ENCODE data around the gene IL1RAPL1. TPM values are rescaled to one million over a fixed set of nuclear protein-coding genes. Genes with fewer than 3 reads are reported as not detected.

The IL1RAPL1 gene
- polyA plus RNA-seq, 2 of the 4 experiments (the other 2 are of a cell fraction) = not detected

DNA sequence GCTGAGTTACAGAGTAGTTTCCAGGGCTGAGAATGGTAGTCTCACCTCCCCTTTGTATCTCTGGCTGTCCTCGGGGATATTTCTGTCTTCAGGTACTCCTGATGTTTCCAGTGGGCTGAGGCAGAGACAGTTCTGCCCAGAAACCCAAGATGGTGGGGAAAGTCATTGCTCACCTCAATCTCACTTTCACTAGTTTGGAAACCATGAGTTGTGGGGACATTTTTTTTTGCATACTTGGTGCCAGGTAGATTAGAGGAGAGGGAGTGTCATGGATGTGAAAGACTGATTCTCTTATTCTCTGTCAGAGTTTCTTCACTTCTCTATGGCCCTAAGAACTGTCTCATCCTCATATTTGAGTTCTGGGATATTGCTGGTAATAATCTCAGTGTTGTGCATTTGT, 919.5 kb downstream of the IL1RAPL1 start:
- ChIA-PET CTCF (no interaction called here), POLR2A (no interaction called here)
- H3K4me1 ChIP-seq = no peaks in the 10 kb centered on the region
- 11% methylated on average over 1 of the region's 1 CpG for WGBS (ENCODE audit: missing lambda C conversion rate)
- TF ChIP-seq RARB (CRISPR knock-in tag; IDR thresholded peaks at IDR 0.05) (no peak), EP300 (IDR thresholded peaks at IDR 0.05) (no peak), PBX3 (IDR thresholded peaks at IDR 0.05) (no peak), KDM1A (IDR thresholded peaks at IDR 0.05; ENCODE audit: low read depth) (no peak), RCOR1 (IDR thresholded peaks at IDR 0.05; ENCODE audit: low read depth, low read length) (no peak), FOSB (CRISPR knock-in tag; IDR thresholded peaks at IDR 0.05) (no peak), ZSCAN20 (CRISPR knock-in tag; IDR thresholded peaks at IDR 0.05) (no peak), NPAS2 (CRISPR knock-in tag; IDR thresholded peaks at IDR 0.05; ENCODE audit: borderline replicate concordance) (no peak)
- H3K27ac ChIP-seq = no peak overlapping the region
- ATAC-seq (no peak), FAIRE-seq (no peak), DNase-seq (ENCODE audit: low read depth in 1 of 2, low spot score in 1 of 2) (no peak)
- no peak overlapping the region for H3K4me3 ChIP-seq
- no peaks in the 10 kb centered on the region for H3K9me3 ChIP-seq
- no peak overlapping the region for H3K4me2 ChIP-seq

- no peak for ATAC-seq
- no peak for TF ChIP-seq FOSB (CRISPR knock-in tag; IDR thresholded peaks at IDR 0.05)
- TF ChIP-seq ZFP36 (IDR thresholded peaks at IDR 0.05; ENCODE audit: borderline replicate concordance, partially characterized antibody) = no peak
- no peak for TF ChIP-seq CBX2 (IDR thresholded peaks at IDR 0.05; ENCODE audit: borderline replicate concordance, low read depth)
- TF ChIP-seq SMC3 (IDR thresholded peaks at IDR 0.05) = no peak
- no peak for TF ChIP-seq POLR2AphosphoS2 (conservative IDR thresholded peaks at IDR 0.05; ENCODE audit: low read length)
- no peak overlapping the region for H3K27ac ChIP-seq
- POLR2A ChIA-PET = no interaction called here
- no peaks in the 10 kb centered on the region for H3K4me1 ChIP-seq
- CTCF ChIA-PET = interaction anchor here (1.0 kb wide), 1 partner anchor 39 kb away, joined by 3 read pairs; no protein-coding TSS in a partner anchor
- no peaks in the 10 kb centered on the region for H3K9me3 ChIP-seq
- no peak for FAIRE-seq
- no peak overlapping the region for H3K4me3 ChIP-seq
- H3K4me2 ChIP-seq = no peak overlapping the region
- 59% methylated on average over 4 of the region's 4 CpGs for WGBS (ENCODE audit: missing lambda C conversion rate)
- no peak for DNase-seq (ENCODE audit: low read depth in 1 of 2, low spot score in 1 of 2)
Observed at GRCh38 chrX:29518100-29518499, 930.9 kb downstream of the IL1RAPL1 start.

DNA sequence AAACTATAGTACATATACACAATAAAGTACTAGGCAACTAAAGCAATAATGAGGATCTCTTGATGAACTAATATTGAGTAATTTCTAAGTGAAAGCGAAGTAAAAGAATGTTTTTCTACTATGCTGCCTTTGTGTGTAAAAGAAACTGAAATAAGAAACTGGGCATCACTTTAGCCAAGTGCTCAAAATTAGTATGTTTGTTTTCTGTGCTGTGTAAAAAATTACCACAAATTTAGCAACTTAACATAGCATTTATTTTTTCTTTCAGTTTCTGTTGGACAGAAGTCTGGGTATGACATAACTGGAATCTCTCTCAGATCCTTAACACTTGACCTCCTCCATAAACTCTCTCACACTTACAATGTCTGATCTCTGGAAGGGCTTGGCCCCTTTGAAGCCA, 941.0 kb downstream of the IL1RAPL1 start:
- ATAC-seq = no peak
- POLR2A ChIA-PET = no interaction called here

More for the DNA sequence above, 941.0 kb downstream of the IL1RAPL1 start:
- DNase-seq (ENCODE audit: low read depth in 1 of 2, low spot score in 1 of 2) = no peak
- Histone ChIP-seq H3K4me2 (no peak overlapping the region), H3K27ac (no peak overlapping the region), H3K9me3 (no peaks in the 10 kb centered on the region), H3K4me1 (peaks cover 11% of the 10 kb centered on the region; the same call in 1 of the 3 replicates), H3K4me3 (no peak overlapping the region)
- no peak for FAIRE-seq
- TF ChIP-seq, protein P1, sequence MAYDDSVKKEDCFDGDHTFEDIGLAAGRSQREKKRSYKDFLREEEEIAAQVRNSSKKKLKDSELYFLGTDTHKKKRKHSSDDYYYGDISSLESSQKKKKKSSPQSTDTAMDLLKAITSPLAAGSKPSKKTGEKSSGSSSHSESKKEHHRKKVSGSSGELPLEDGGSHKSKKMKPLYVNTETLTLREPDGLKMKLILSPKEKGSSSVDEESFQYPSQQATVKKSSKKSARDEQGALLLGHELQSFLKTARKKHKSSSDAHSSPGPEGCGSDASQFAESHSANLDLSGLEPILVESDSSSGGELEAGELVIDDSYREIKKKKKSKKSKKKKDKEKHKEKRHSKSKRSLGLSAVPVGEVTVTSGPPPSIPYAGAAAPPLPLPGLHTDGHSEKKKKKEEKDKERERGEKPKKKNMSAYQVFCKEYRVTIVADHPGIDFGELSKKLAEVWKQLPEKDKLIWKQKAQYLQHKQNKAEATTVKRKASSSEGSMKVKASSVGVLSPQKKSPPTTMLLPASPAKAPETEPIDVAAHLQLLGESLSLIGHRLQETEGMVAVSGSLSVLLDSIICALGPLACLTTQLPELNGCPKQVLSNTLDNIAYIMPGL (CRISPR knock-in tag; IDR thresholded peaks at IDR 0.05; ENCODE audit: borderline replicate concordance) = no peak
- TF ChIP-seq ZSCAN20 (CRISPR knock-in tag; IDR thresholded peaks at IDR 0.05) (no peak), NPAS2 (CRISPR knock-in tag; IDR thresholded peaks at IDR 0.05; ENCODE audit: borderline replicate concordance) (no peak), ZFP36 (IDR thresholded peaks at IDR 0.05; ENCODE audit: borderline replicate concordance, partially characterized antibody) (no peak), CBX2 (IDR thresholded peaks at IDR 0.05; ENCODE audit: borderline replicate concordance, low read depth) (no peak), HDAC2 (IDR thresholded peaks at IDR 0.05) (no peak), MAZ (IDR thresholded peaks at IDR 0.05; ENCODE audit: borderline replicate concordance, low read depth, low read length) (no peak), PHF8 (IDR thresholded peaks at IDR 0.05; ENCODE audit: borderline replicate concordance, low read depth) (no peak), RCOR1 (IDR thresholded peaks at IDR 0.05; ENCODE audit: low read depth, low read length) (no peak), HES2 (IDR thresholded peaks at IDR 0.05) (no peak), KDM5A (IDR thresholded peaks at IDR 0.05) (no peak), ESRRA (IDR thresholded peaks at IDR 0.05; ENCODE audit: borderline replicate concordance, low read length) (no peak), TFCP2L1 (CRISPR knock-in tag; IDR thresholded peaks at IDR 0.05) (no peak), RARB (CRISPR knock-in tag; IDR thresholded peaks at IDR 0.05) (no peak), ATOH8 (CRISPR knock-in tag; IDR thresholded peaks at IDR 0.05; ENCODE audit: low read depth) (no peak), CBX8 (IDR thresholded peaks at IDR 0.05) (no peak), MYC (IDR thresholded peaks at IDR 0.05; ENCODE audit: borderline replicate concordance, low read length) (no peak), TP53 (CRISPR knock-in tag; IDR thresholded peaks at IDR 0.05) (no peak)
- TF ChIP-seq, protein P2, sequence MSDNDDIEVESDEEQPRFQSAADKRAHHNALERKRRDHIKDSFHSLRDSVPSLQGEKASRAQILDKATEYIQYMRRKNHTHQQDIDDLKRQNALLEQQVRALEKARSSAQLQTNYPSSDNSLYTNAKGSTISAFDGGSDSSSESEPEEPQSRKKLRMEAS (IDR thresholded peaks at IDR 0.05) = no peak
- TF ChIP-seq, protein P3, sequence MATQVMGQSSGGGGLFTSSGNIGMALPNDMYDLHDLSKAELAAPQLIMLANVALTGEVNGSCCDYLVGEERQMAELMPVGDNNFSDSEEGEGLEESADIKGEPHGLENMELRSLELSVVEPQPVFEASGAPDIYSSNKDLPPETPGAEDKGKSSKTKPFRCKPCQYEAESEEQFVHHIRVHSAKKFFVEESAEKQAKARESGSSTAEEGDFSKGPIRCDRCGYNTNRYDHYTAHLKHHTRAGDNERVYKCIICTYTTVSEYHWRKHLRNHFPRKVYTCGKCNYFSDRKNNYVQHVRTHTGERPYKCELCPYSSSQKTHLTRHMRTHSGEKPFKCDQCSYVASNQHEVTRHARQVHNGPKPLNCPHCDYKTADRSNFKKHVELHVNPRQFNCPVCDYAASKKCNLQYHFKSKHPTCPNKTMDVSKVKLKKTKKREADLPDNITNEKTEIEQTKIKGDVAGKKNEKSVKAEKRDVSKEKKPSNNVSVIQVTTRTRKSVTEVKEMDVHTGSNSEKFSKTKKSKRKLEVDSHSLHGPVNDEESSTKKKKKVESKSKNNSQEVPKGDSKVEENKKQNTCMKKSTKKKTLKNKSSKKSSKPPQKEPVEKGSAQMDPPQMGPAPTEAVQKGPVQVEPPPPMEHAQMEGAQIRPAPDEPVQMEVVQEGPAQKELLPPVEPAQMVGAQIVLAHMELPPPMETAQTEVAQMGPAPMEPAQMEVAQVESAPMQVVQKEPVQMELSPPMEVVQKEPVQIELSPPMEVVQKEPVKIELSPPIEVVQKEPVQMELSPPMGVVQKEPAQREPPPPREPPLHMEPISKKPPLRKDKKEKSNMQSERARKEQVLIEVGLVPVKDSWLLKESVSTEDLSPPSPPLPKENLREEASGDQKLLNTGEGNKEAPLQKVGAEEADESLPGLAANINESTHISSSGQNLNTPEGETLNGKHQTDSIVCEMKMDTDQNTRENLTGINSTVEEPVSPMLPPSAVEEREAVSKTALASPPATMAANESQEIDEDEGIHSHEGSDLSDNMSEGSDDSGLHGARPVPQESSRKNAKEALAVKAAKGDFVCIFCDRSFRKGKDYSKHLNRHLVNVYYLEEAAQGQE (IDR thresholded peaks at IDR 0.05) = no peak
- CTCF ChIA-PET = no interaction called here
- 83% methylated on average over 1 of the region's 1 CpG for WGBS (ENCODE audit: missing lambda C conversion rate)
